Small intestine (tissue), 7 donors: ENCODE results near the gene TBCB. TPM values are rescaled to one million over a fixed set of nuclear protein-coding genes. Genes with fewer than 3 reads are reported as not detected.
"Not testable (repeated sequence)": the region's sequence is repeated elsewhere in the genome, so short reads cannot be mapped to it uniquely, and the experiment has no call there.

Source experiments
- DNase-seq, 2 donors: peaks; one replicate each; pipeline versions ENCODE4 v3.0.0 to v3.0.0-alpha.2; 2013
- FAIRE-seq: peaks from 2 replicates; lab custom pipeline; 2012; peaks lifted over from hg19 to GRCh38; lab: Jason Lieb, UNC
- H3K27ac ChIP-seq, 3 donors: one replicate each; pipeline ENCODE4 v1.5.1; 2013; ENCODE audit warnings: low read length in 2 of 3, mild to moderate bottlenecking in 2 of 3, control low read depth in 1 of 3, inconsistent platforms in 1 of 3, low read depth in 1 of 3, moderate library complexity in 1 of 3
- H3K27me3 ChIP-seq, 3 donors: one replicate each; pipeline ENCODE4 v1.6.1; 2013; ENCODE audit warnings: low read length in 3 of 3, inconsistent platforms in 1 of 3; ENCODE audit not compliant: control insufficient read depth in 3 of 3, insufficient read depth in 3 of 3
- H3K36me3 ChIP-seq, 3 donors: one replicate each; pipeline ENCODE4 v1.6.1; 2013; ENCODE audit warnings: low read length in 3 of 3, inconsistent platforms in 1 of 3, low read depth in 1 of 3, mild to moderate bottlenecking in 1 of 3, moderate library complexity in 1 of 3; ENCODE audit not compliant: control insufficient read depth in 3 of 3, insufficient read depth in 2 of 3
- H3K4me1 ChIP-seq, 3 donors: one replicate each; pipeline ENCODE4 v1.6.1; 2013; ENCODE audit warnings: low read length in 2 of 3, inconsistent platforms in 1 of 3, low read depth in 1 of 3, mild to moderate bottlenecking in 1 of 3, moderate library complexity in 1 of 3; ENCODE audit not compliant: control insufficient read depth in 3 of 3, insufficient read depth in 2 of 3
- H3K4me3 ChIP-seq, 3 donors: one replicate each; pipeline ENCODE4 v1.5.1; 2013; ENCODE audit warnings: low read length in 3 of 3, control low read depth in 1 of 3, inconsistent platforms in 1 of 3, low read depth in 1 of 3, mild to moderate bottlenecking in 1 of 3, moderate library complexity in 1 of 3
- H3K9me3 ChIP-seq, 2 donors: one replicate each; pipeline ENCODE4 v1.6.1; 2013; ENCODE audit warnings: low read depth in 1 of 2, low read length in 1 of 2; ENCODE audit not compliant: control insufficient read depth in 2 of 2, insufficient read depth in 1 of 2
- WGBS, 3 donors: extraction: QIAGEN DNeasy Blood & Tissue Kit; methylation state at CpG; one replicate each; pipeline ENCODE4 v1.1.7; 2013; 5-methylcytosine and 5-hydroxymethylcytosine counted together
- polyA plus RNA-seq, 4 donors: library from polyadenylated mRNA; stranded (reverse) in 3 of 4; unstranded in 1 of 4; fragments of 200-250 nt in 3 of 4; fragments of 120-200 nt in 1 of 4; gene quantifications; one replicate each; pipeline versions ENCODE4 v1.2.1 to v1.2.3, GENCODE V29; 2013
- donor health status: healthy with polysubstance abuse.
- donor health status: control.
- donor health status: control.
- donor health status: Bipolar disorder and iron deficiency.
- donor health status: healthy.

Gene TBCB
- polyA plus RNA-seq, 4 donors = 75.0 to 133 (median 113) TPM

GRCh38 chr19:36114721-36115452 is 381 bp upstream of the TBCB start, which contains the start of gene POLR2I:
Gene POLR2I (minus strand): TSS chr19:36114875. CDS start chr19:36114856, 19 bp downstream.
- H3K4me3 ChIP-seq = peak within 1 kb of the TSS; percentile 59 to 94 (median 75)
- peaks cover 2 to 11% (median 3%) of the 10 kb centered on the region in 3 donors for H3K4me1 ChIP-seq
- DNase-seq (peak; percentile 99 to 100), FAIRE-seq (no peak)
- 0% methylated on average over 59 to 60 of the region's 60 CpGs for WGBS, 3 donors
- H3K27ac ChIP-seq = peak within 1 kb of the TSS; percentile 77 to 91 (median 89)
- H3K9me3 ChIP-seq = no peaks in the 10 kb centered on the region
- peaks cover 0 to 54% (median 2%) of the 10 kb centered on the region in 3 donors for H3K36me3 ChIP-seq
- H3K27me3 ChIP-seq = no peaks in the 10 kb centered on the region

GRCh38 chr19:36116344-36116637 is 1.0 kb downstream of the TBCB start:
- DNase-seq (no peak), FAIRE-seq (no peak)
- H3K27me3 ChIP-seq = no peaks in the 10 kb centered on the region
- WGBS, 3 donors = 82 to 93% (median 90%) methylated on average over 1 of the region's 1 CpG
- peak overlapping the region in 1 of 3 donors; percentile 89 for H3K27ac ChIP-seq
- H3K9me3 ChIP-seq = no peaks in the 10 kb centered on the region
- peaks cover 0 to 56% (median 2%) of the 10 kb centered on the region in 3 donors for H3K36me3 ChIP-seq
- H3K4me1 ChIP-seq = peaks cover 2 to 11% (median 3%) of the 10 kb centered on the region in 3 donors
- H3K4me3 ChIP-seq = peak overlapping the region in 2 of 3 donors; percentile 59 to 75

- no peak overlapping the region for H3K27ac ChIP-seq
- DNase-seq (peak in 1 of 2 donors; percentile 44), FAIRE-seq (no peak)
- no peaks in the 10 kb centered on the region for H3K9me3 ChIP-seq
- 87 to 93% (median 90%) methylated on average over 26 of the region's 26 CpGs for WGBS, 3 donors
- H3K36me3 ChIP-seq = peaks cover 1 to 59% (median 10%) of the 10 kb centered on the region in 3 donors
- H3K4me3 ChIP-seq = no peak overlapping the region
- H3K27me3 ChIP-seq = no peaks in the 10 kb centered on the region
- H3K4me1 ChIP-seq = peaks cover 0 to 4% (median 2%) of the 10 kb centered on the region in 3 donors
Observed at GRCh38 chr19:36120092-36120983, 5.1 kb downstream of the TBCB start.

GRCh38 chr19:36120984-36121358 is 5.7 kb downstream of the TBCB start:
- Histone ChIP-seq H3K36me3 (peaks cover 6 to 64% (median 10%) of the 10 kb centered on the region in 3 donors), H3K4me3 (no peak overlapping the region), H3K27ac (no peak overlapping the region), H3K4me1 (peaks cover 0 to 3% (median 2%) of the 10 kb centered on the region in 3 donors), H3K27me3 (no peaks in the 10 kb centered on the region), H3K9me3 (no peaks in the 10 kb centered on the region)
- FAIRE-seq = no peak
- no peak for DNase-seq
- WGBS, 3 donors = 94 to 96% (median 96%) methylated on average over 18 of the region's 18 CpGs

- no peak for FAIRE-seq
Observed at GRCh38 chr19:36121486-36122124, 6.3 kb downstream of the TBCB start.

GRCh38 chr19:36125557-36125956 is 10.3 kb downstream of the TBCB start:
- 79 to 87% (median 80%) methylated on average over 9 of the region's 9 CpGs for WGBS, 3 donors
- H3K36me3 ChIP-seq = peaks cover 6 to 37% (median 8%) of the 10 kb centered on the region in 3 donors
- peaks cover 0 to 10% of the 10 kb centered on the region in 2 donors for H3K9me3 ChIP-seq
- no peak overlapping the region for H3K27ac ChIP-seq
- H3K4me1 ChIP-seq = no peaks in the 10 kb centered on the region
- no peak for FAIRE-seq
- DNase-seq = no peak
- H3K4me3 ChIP-seq = no peak overlapping the region
- H3K27me3 ChIP-seq = no peaks in the 10 kb centered on the region

More at GRCh38 chr19:36121486-36122124, 6.3 kb downstream of the TBCB start:
- H3K9me3 ChIP-seq = no peaks in the 10 kb centered on the region
- H3K27me3 ChIP-seq = no peaks in the 10 kb centered on the region
- H3K36me3 ChIP-seq = peaks cover 6 to 61% (median 10%) of the 10 kb centered on the region in 3 donors
- no peak overlapping the region for H3K4me3 ChIP-seq
- H3K4me1 ChIP-seq = no peaks in the 10 kb centered on the region
- DNase-seq = no peak
- WGBS, 3 donors = 90 to 92% (median 90%) methylated on average over 49 of the region's 49 CpGs
- no peak overlapping the region for H3K27ac ChIP-seq

- Histone ChIP-seq H3K4me1 (peaks cover 0 to 3% (median 0%) of the 10 kb centered on the region in 3 donors), H3K36me3 (peaks cover 3 to 15% (median 6%) of the 10 kb centered on the region in 3 donors), H3K4me3 (peak overlapping the region; percentile 3 to 69 (median 57)), H3K27ac (peak overlapping the region; percentile 90 to 96 (median 95)), H3K9me3 (peaks cover 0 to 10% of the 10 kb centered on the region in 2 donors), H3K27me3 (no peaks in the 10 kb centered on the region)
- DNase-seq = peak in 1 of 2 donors; percentile 78
- WGBS, 3 donors = 4 to 13% (median 6%) methylated on average over 10 of the region's 10 CpGs
- FAIRE-seq = no peak
Observed at GRCh38 chr19:36128392-36128736, 13.1 kb downstream of the TBCB start.

- not testable (repeated sequence) for FAIRE-seq, H3K27me3 ChIP-seq, H3K4me1 ChIP-seq, H3K4me3 ChIP-seq, DNase-seq, H3K27ac ChIP-seq, H3K9me3 ChIP-seq, H3K36me3 ChIP-seq
- 66 to 83% (median 73%) methylated on average over 6 of the region's 6 CpGs for WGBS, 3 donors
Observed at GRCh38 chr19:36131221-36131620, 16.0 kb downstream of the TBCB start.
